ENCODE measurements around the gene ZEB2. TPM values are rescaled to one million over a fixed set of nuclear protein-coding genes. Genes with fewer than 3 reads are reported as not detected.

ZEB2 gene
- total RNA-seq, 2 experiments from 2014 or later, result 4.0 to 16.9 TPM

DNA sequence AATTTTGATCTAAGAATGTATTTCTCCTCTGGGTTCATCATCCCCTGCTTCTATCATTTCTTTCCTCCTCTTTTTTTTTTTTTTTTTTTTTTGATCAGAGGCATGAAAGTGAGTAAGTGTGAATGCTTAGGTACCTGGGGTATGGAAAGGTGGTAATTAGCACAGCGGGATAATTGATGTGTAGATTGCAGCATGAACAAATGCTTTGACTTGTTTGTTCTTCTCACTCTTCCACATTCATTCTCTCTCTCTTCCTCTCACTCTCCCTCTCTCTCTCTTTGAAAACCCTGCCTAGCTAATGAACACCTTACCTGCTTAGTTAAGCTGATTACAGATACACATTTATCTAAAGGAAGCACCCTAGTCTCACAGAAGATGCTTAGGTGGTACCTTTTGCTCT is 74.7 kb downstream of the ZEB2 start:
- ChIA-PET POLR2A (no interaction called here), CTCF (ENCODE audit: unreplicated experiment) (no interaction called here)
- Histone ChIP-seq H3K4me2 (ENCODE audit: low read length) (no peak overlapping the region), H2AFZ (ENCODE audit: low read length) (no peak overlapping the region), H3K4me1 (ENCODE audit: insufficient read depth, low read length, poor library complexity, severe bottlenecking) (peaks cover 11% of the 10 kb centered on the region), H3K4me3 (ENCODE audit: low read depth, low read length, poor library complexity, severe bottlenecking) (no peak overlapping the region), H3K9me2 (ENCODE audit: insufficient read depth, low read length) (no peaks in the 10 kb centered on the region), H4K20me1 (ENCODE audit: insufficient read depth, low read length) (no peaks in the 10 kb centered on the region), H3K9me3 (ENCODE audit: low read length) (no peaks in the 10 kb centered on the region), H3K27ac (ENCODE audit: low read depth, low read length, poor library complexity, severe bottlenecking) (no peak overlapping the region), H3K79me2 (ENCODE audit: insufficient read depth, low read depth, low read length) (no peaks in the 10 kb centered on the region), H3K36me3 (ENCODE audit: insufficient read depth, low read length) (no peaks in the 10 kb centered on the region)
- BruUV-seq (replicated peaks), result no TSS peak
- intact Hi-C loops (cut with micrococcal nuclease; ENCODE audit: unreplicated experiment), result no loop called here
- no peak for TF ChIP-seq EZH2phosphoT487 (IDR thresholded peaks at IDR 0.05; ENCODE audit: borderline replicate concordance, low read depth, low read length)
- TF ChIP-seq, protein P1, sequence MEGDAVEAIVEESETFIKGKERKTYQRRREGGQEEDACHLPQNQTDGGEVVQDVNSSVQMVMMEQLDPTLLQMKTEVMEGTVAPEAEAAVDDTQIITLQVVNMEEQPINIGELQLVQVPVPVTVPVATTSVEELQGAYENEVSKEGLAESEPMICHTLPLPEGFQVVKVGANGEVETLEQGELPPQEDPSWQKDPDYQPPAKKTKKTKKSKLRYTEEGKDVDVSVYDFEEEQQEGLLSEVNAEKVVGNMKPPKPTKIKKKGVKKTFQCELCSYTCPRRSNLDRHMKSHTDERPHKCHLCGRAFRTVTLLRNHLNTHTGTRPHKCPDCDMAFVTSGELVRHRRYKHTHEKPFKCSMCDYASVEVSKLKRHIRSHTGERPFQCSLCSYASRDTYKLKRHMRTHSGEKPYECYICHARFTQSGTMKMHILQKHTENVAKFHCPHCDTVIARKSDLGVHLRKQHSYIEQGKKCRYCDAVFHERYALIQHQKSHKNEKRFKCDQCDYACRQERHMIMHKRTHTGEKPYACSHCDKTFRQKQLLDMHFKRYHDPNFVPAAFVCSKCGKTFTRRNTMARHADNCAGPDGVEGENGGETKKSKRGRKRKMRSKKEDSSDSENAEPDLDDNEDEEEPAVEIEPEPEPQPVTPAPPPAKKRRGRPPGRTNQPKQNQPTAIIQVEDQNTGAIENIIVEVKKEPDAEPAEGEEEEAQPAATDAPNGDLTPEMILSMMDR (conservative IDR thresholded peaks at IDR 0.05; ENCODE audit: low read length), result no peak
- no peak for DNase-seq (ENCODE audit: low spot score)

DNA sequence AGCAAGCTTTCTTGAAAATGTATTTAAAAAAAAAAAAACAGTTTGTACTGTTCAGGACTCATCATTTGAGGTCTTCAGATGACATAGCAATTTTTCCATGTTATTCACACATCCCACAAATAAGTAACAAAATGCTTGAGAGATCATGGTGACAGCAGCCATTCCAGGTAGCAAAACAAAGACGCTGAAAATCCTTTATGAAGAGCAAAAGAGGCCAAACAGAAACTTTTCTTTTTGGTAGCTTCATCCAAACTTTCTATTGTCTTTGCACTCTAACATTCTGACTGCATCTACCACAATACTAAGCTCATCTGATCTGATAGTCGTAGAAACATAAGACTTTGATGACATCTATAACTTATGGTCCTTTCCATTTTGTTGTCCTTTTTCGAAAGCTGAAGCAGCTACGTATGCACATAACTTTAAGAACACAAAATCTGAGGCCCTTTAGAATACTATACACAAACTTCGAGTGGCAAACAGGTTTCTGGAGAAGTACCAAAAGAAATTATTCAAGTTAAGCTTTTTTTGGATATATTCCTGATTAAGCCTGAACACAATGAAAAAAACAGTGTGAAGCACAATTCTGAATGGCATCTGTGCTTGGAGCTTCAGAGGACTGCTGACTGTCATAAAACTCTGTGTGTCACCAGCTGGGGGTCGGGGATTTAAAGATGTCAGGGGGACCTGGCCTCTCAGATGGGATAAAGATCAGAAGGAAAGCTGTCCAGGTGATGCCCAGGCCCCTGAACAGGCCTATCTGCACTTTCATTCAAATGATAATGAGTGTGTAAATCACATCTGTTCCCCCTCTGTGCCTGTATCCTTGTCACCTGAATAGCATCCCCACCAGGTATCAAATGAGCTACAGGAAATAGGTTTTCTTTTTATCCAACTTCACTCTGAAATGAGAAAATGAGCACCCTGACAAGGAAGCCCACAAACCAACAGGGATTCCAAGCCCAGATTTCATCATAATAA is 75.8 kb downstream of the ZEB2 start:
- peaks cover 8% of the 10 kb centered on the region for H3K4me1 ChIP-seq (ENCODE audit: insufficient read depth, low read length, poor library complexity, severe bottlenecking)
- H3K36me3 ChIP-seq (ENCODE audit: insufficient read depth, low read length), result no peaks in the 10 kb centered on the region
- intact Hi-C loops (cut with micrococcal nuclease; ENCODE audit: unreplicated experiment), result no loop called here
- CTCF ChIA-PET (ENCODE audit: unreplicated experiment), result no interaction called here
- H3K79me2 ChIP-seq (ENCODE audit: insufficient read depth, low read depth, low read length), result no peaks in the 10 kb centered on the region
- no peak overlapping the region for H3K4me2 ChIP-seq (ENCODE audit: low read length)
- H2AFZ ChIP-seq (ENCODE audit: low read length), result no peak overlapping the region
- DNase-seq (ENCODE audit: low spot score), result no peak
- H3K4me3 ChIP-seq (ENCODE audit: low read depth, low read length, poor library complexity, severe bottlenecking), result no peak overlapping the region
- POLR2A ChIA-PET, result interaction anchor here (0.5 to 1.4 kb wide), 4 partner anchors 13 to 500 kb away, joined by 3 to 5 read pairs (median 3); no protein-coding TSS in a partner anchor
- H3K27ac ChIP-seq (ENCODE audit: low read depth, low read length, poor library complexity, severe bottlenecking), result no peak overlapping the region
- H3K9me2 ChIP-seq (ENCODE audit: insufficient read depth, low read length), result no peaks in the 10 kb centered on the region
- H4K20me1 ChIP-seq (ENCODE audit: insufficient read depth, low read length), result no peaks in the 10 kb centered on the region
- BruUV-seq (replicated peaks), result no TSS peak
- no peaks in the 10 kb centered on the region for H3K9me3 ChIP-seq (ENCODE audit: low read length)
- TF ChIP-seq EZH2phosphoT487 (IDR thresholded peaks at IDR 0.05; ENCODE audit: borderline replicate concordance, low read depth, low read length), result no peak
- TF ChIP-seq, protein P1 (conservative IDR thresholded peaks at IDR 0.05; ENCODE audit: low read length), result no peak

DNA sequence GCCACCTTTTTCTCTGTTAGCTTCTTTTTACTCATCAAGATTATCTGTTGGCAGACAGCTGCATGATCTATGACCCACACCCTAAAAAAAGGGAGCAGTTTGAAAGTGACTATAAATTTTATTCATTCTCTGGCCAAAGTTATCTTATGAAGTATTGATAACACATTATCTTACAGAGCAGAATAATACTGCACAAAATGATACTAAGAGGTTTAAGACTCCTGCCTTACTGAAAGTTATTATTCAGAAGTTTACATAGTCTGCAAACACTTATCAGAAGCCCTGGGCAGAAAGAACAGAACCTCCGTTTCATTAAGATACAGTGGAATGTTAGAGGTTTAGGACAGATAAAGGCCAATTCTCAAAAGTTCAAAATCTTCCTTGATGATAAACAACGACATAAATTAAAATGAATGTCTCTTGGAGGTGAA is 78.2 kb downstream of the ZEB2 start:
- intact Hi-C loops (cut with micrococcal nuclease; ENCODE audit: unreplicated experiment), result no loop called here
- Histone ChIP-seq H3K4me2 (ENCODE audit: low read length) (no peak overlapping the region), H4K20me1 (ENCODE audit: insufficient read depth, low read length) (no peaks in the 10 kb centered on the region), H2AFZ (ENCODE audit: low read length) (no peak overlapping the region), H3K9me3 (ENCODE audit: low read length) (no peaks in the 10 kb centered on the region), H3K79me2 (ENCODE audit: insufficient read depth, low read depth, low read length) (no peaks in the 10 kb centered on the region), H3K4me1 (ENCODE audit: insufficient read depth, low read length, poor library complexity, severe bottlenecking) (no peaks in the 10 kb centered on the region), H3K4me3 (ENCODE audit: low read depth, low read length, poor library complexity, severe bottlenecking) (no peak overlapping the region), H3K36me3 (ENCODE audit: insufficient read depth, low read length) (no peaks in the 10 kb centered on the region), H3K27ac (ENCODE audit: low read depth, low read length, poor library complexity, severe bottlenecking) (no peak overlapping the region), H3K9me2 (ENCODE audit: insufficient read depth, low read length) (no peaks in the 10 kb centered on the region)
- DNase-seq (ENCODE audit: low spot score), result no peak
- no TSS peak for BruUV-seq (replicated peaks)
- CTCF ChIA-PET (ENCODE audit: unreplicated experiment), result interaction anchor here (0.5 kb wide), 1 partner anchor 15 kb away, joined by 3 read pairs; no protein-coding TSS in a partner anchor
- TF ChIP-seq, protein P1 (conservative IDR thresholded peaks at IDR 0.05; ENCODE audit: low read length), result no peak
- TF ChIP-seq EZH2phosphoT487 (IDR thresholded peaks at IDR 0.05; ENCODE audit: borderline replicate concordance, low read depth, low read length), result no peak
- POLR2A ChIA-PET, result no interaction called here

Data from OCI-LY7 (cell line).